Measurements from ENCODE around the gene DLGAP1.

Gene DLGAP1

DNA sequence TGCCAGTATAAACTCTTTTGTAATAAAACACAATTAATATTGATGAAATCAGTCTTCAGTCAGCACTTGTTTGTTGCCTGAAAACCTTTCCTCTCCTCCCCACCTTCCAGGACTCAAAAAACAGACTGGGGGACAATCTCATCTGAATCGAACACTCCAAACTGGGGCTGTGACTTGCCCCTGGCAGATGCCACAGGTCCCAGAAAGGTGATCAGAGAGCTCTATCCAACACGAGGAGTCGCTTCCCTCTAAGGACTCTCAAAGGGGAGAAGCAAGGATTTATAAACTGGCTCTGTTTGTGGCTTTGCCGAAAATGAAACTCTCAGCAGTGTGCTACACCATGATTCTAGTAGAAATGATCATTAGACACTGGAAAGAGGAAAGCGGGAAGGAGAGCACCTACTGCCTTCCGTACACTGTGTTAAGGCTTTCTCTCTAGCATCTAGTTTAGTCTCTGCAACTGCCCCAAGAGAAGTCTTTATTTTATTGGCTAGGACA lies 805.9 kb downstream of the DLGAP1 start:
- no peak for DNase-seq

DNA sequence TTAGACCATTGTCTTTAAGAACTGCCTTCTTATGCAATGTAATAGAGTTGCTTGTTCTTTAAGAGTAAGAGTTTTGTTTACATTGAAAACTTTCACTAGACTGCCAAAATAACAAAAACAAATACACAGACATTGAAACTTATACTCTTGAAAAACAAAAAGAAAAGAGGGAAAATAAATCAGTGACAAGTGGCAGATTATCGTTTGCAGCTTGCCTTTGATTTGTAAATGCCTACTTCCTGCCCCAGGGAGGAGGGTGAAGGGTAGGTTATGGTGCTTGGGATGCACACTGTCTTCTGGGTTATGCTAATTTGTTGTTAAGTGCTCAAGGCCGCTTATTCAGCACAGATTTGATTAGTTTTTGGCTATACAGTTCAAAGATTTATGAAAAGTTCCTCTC lies 806.5 kb downstream of the DLGAP1 start:
- DNase-seq: no peak

DNA sequence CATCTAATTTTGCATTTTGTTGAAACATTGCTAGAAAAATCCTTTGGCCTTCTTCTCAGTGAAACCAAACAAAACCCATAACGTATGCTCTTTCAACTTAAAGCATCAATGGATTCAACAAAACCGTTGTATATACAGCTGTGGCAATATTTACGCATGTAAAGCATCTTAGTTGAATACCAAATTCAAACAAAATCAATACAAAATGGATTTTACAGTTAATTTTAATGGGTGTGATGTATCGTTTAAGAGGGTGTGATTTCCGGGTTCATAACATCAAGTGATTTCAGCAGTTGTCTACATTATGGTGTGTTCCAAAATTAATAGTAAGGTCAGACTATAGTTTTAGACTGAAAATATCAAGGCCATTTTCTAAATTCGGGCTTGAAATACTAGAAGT lies 806.9 kb downstream of the DLGAP1 start:
- no peak for DNase-seq

DNA sequence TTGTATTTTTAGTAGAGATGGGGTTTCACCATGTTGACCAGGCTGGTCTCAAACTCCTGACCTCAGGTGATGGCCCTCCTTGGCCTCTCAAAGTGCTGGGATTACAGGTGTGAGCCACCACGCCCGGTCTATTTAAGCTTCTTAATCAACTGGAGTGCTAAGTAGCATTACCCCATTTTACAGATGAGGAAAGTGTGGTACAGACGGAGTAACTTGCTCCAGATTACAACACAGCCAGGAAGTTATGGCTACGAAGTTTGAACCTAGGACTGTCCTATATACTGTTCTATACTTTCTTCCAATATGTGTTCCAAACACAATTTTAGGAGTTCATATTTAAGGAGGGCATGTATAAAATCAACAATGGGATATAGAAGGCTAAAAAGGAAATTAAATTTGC lies 807.5 kb downstream of the DLGAP1 start:
- no peak for DNase-seq

DNA sequence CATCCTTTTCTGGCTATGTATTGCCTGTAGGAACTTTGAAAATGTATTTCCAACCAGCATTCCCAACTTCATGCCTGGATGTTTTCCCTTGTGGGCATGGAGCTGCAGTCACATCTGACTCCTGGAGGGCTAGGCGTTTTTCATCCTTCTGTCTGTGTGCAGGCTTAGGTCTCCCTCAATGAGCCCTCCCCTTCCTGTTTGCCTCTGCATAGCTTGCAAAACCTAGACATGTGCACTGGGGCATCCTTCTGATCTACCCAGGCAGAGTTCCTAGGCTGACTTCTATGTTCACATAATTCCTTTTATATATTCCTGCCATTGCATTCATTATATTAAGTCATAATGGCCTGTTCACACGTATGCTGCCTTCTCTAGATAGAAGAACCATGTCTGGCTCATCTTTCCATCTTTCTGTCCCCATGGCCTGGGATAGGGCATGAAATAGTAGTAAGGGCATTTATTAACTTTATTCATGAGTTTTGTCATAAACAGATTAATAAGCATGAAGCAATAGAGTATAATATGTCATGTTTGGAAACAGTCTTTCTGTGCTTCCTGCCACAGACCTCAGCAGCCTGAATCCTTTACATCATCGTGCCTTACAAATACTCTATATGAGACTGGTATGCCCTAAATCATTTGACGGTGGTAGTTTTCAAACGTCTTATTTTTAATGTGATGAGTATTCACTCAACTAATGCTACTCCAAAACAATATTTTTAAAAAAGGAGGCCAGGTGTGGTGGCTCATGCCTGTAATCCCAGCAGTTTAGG lies 809.5 kb downstream of the DLGAP1 start:
- no peak for DNase-seq

DNA sequence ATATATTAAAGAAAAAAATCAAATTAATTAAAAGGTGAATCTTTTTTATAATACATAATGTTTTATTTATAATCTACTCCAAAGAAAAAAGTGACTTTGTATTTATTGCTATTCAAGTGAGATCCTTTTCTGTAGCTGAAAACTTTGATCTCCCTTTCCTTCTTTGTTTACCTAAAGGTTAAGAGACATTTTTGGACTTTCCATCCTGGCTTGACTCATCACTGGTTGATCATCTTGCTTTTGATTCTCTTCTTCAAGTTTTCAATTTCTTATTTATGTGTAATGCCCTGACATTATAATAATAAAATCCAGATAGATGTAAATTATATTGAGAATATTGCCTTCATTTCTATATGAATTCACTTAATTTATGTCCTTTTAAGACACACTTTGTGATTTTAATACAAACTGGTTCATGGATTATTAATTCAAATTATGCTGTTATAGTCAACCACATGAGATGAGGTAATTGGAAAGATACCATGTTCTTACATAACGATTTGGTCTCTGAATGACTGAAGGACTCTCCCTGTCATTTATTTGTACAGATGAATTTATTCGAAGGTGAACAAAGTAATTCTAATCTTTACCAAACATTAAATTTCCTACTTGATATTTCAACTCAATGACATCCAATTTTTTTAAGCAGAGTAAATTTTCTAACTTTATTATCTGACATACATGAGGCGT lies 820.7 kb downstream of the DLGAP1 start:
- no peak for DNase-seq

DNA sequence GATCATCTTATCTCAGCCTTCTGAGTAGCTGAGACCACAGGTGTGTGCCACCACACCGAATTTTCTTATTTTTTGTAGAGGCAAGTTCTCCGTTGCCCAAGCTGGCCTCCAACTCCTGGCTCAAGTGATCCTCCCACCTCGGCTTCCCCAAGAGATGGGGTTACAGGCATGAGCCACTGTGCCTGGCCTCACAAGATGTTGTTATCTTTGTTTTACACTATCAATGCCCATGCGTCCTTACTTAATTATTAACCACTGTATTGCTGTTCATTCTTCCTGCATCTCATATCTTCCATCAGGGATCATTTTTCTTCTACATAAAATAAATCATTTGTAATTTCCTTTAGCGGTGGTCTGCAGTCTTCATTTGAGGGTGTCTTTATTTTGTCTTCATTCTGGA lies 823.2 kb downstream of the DLGAP1 start:
- no peak for DNase-seq

DNA sequence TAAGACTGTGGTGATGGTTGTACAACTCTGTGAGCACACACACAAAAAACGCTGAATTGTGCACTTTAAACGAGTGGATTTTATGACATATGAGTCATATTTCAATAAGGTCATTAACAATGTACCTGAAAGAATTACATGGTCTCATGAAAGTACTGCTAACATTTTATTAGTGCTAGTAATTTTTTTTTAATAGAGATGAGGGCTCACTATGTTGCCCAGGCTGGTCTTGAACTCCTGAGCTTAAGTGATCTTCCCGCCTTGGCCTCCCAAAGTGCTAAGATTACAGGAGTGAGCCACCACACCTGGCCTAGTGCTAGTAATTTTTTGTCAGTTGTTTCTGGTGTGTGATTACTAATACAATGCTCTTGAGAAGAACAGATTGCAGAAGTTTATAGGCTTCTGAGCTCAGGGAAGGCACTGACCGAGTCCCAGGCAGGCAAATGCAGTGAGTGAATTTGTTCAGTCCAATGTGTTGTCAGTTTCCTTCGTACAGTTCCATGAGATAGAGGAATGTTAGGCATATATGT lies 828.1 kb downstream of the DLGAP1 start:
- no peak for DNase-seq

DNA sequence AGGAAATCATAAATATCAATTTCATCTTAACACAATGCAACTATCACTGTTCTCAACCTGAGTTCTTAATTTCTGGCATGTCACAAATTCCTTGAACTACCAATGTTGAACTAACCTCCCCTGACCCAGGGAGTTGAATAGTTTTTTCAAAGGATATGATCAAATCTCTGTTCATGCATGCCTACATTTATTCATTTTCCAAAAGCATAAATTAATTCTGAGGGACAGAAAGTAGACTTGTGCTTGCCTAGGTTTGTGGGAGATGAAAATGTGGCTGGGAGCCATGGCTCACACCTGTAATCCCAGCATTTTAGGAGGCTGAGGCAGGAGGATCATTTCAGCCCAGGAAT lies 829.4 kb downstream of the DLGAP1 start:
- no peak for DNase-seq

DNA sequence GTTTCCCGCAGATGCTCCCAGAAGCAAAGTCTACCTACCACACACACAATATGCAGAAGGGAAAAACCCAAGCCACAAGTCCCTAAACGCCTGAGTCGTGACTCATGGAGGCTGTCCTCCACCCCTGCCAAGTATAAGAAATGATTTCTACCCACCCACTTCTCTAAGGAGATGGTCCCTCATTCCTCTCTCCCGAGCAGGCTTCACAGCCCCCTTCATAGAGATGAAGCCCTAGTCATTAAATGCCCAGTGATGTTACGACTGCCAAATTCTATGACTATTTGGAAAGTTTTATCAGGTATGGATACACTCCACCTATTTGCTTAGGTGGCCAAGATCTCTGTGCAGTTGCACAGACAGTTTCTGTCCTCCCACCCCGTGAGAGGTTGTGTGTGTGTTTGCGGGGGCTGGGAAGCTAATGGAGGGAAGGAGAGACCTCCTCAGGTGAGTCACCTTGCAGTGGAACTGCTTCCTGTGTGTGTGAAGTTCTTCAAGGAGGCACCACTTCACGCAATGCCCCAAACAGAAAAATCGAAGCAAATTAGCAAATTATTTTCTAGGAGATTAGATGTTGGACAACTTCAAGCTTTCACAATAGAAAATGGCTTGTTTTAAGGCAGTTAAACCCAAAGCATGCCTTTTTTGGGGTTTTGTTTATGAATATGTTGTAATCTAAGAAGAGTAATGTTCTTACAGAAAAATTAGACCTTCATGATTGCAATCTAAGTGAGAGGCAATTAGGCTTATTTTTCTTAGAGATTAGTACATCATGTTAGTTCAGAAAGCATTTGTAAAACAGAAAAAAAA lies 830.0 kb downstream of the DLGAP1 start:
- peak; percentile 41 for DNase-seq

DNA sequence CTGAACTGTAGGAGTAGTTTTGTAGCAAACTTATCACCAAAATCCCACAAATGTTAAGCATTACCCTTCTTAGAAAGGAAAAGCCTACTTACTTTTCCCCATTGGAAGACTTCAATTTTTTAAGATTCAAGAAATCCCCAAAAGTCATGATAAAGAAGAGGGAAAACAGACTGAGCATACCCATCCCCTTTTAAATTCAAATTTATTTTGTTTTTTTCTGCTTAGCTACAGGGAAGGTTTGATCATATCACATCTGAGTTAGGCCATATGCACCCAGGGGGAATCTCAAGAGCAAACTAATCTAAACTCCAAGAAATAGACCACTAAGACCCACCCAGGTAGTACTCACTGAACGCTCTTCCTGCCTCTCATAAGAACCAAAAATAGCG lies 830.6 kb downstream of the DLGAP1 start:
- DNase-seq: no peak

DNA sequence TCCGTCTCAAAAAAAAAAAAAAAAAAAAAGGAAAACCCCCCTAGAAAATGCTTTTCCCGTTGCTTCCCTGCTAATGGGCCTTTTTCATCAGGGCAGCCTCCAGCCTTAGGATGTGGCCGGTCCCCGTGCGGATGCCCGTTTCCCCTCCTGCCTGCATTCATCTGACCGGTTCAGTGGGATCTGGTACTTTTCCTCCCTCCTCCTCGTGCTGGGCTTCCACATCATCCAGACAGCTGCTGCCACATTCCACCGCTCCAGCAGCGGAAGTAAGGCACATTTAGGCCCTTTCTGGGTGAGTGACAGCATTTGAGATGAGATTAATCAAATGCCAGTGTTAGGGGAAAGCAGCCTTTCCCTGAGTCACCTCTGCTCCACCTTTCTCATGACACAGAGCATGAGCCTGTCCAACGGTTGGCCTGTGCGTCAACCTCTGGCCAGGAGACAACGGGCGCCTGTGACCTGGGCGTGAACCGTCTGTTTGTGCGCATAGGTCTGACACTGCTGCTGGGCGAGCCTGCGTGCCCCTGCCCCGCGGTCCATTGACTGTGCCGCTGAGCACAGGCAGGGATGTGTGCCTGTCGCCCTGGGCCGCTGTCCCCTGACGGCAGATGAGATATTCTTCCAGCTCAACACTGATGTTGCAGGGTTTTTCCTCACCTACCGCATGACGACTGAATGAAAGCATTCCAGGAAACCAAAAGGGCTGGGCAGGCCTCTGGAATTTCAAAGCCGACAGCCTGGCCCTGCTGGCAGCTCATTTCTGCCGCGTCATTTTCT lies 831.1 kb downstream of the DLGAP1 start:
- DNase-seq: no peak

DNA sequence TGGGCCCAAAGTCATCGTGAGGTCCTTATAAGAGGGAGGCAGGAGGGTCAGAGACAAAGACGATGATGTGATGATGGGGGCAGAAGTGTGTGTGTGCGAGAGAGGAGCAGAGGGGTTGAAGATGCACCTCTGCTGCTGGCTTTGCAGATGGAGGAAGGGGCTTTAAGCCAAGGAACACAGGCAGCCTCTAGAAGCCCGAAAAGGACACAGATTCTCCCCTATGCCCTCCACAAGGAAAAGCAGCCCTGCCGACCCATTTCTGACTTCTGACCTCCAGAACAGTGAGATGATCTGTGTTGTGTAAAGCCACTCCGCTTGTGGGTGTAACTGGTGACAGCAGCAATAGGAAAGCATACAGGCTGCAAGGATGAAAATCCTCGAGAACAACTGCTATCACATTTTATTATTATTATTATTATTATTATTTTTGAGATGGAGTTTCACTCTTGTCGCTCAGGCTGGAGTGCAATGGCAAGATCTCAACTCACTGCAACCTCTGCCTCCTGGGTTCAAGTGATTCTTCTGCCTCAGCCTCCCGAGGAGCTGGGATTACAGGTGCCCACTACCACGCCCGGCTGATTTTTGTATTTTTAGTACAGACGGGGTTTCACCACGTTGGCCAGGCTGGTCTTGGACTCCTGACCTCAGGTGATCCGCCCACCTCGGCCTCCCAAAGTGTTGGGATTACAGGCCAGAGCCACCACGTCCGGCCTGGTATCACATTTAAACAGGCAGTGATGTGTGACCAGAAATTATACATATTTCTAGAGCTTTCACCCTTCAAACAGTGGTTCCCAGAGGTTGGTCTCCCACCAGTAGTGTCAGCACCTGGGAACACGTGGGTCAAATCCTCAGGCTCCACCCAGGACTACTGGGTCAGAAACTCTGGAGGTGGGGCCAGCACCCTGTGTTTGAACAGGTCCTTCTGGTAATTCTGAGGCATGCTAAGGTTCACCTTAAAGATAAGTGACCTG lies 834.7 kb downstream of the DLGAP1 start:
- DNase-seq: no peak

DNA sequence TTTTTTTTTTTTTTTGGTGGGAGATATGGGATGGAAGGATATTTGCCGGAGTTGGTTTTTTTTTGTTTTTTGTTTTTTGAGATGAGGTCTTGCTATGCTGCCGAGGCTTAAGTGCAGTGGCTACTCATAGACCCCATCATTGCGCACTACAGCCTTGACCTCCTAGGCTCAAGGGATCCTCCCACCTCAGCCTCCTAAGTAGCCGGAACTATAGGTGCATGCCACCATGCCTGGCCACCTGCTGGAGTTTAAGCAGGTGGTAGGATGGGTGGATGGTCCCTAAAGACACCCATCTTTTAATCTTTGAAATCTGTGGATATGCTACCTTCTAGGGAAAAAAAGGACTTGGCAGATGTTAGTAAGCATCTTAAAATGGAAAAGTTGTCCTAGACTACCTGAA lies 835.4 kb downstream of the DLGAP1 start:
- no peak for DNase-seq

DNA sequence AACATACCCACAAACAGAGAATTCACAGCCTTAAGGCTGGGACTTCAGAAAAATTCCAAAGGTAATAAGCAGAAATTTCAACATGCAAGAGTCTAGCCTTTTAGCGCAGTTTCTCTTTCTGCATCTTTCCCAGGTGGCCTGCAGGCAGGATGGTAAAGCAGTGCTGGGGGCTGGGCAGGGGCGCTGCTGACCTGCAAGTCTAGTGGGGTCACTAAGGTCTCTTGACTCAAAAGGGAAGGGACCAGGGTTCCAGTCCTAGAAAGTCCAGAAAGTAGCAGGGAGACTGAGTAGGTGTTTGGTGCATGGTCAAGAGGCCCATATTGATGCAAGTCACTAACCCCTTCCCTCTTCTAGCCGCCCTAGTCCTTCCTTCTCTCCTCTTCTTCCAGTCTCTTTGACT lies 835.9 kb downstream of the DLGAP1 start:
- no peak for DNase-seq

DNA sequence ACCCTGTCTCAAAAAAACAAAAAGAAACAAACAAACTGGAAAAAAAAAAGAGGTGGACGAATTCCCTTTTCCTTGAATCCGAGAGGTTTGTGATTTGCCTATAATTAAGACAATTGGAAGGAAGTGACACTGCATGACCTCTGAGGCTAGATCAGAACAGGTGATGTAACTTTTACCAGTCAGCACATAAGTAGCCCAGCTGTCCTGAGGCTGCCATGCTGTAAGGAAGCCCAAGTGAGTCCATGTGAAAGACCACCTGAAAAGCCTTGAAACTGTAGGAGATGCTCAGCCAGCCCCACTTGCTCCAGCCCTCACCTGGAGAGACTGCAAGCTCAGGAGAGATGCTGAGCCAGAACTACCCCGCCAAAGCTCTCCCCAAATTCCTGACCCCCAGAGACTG lies 838.4 kb downstream of the DLGAP1 start:
- no peak for DNase-seq

DNA sequence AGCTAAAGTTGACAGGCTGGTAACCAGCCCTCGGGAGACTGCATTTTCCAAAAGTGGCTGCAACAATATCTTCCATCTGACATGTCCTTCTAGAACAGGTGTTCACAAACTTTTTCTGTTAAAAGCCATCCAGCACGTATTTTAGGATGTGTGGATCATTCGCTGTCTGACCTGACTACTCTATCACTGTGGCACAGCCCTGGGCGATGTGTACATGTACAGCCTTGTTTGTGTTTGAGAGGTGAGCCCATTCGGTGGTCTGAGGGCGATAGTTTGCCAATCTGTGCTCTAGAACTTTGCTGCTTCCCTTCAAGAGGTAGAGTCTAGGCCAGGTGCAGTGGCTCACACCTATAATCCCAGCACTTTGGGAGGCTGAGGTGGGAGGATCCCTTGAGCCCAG lies 839.0 kb downstream of the DLGAP1 start:
- no peak for DNase-seq

DNA sequence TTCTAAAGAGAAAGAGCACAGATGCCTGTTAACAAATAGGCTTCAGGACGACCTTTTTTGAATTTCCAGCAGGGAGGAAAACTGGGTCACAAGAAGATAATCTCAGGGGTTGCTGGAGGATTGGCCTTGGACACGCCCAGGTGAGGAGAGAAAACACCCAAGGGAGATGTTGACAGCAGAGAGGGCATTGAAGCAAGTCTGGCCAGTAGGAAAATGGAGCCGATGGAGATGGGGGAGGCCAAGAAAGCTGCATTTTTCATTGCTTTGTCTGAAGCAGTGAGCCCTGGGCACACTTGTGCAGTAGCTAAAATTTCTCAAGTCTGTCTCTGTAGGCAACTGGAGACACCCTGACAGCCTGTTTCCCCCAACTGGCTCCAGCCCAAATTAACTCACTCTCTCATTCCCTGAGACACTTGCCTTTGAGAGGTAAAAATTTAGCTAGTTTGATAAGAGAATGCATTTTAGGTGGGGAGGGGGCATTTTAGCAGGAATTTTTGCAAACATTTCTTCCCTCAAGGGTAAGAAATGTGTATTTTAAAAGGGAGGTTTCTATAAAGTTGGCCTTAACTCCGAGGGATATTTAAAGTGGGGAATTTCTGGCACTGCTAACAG lies 839.6 kb downstream of the DLGAP1 start:
- no peak for DNase-seq

DNA sequence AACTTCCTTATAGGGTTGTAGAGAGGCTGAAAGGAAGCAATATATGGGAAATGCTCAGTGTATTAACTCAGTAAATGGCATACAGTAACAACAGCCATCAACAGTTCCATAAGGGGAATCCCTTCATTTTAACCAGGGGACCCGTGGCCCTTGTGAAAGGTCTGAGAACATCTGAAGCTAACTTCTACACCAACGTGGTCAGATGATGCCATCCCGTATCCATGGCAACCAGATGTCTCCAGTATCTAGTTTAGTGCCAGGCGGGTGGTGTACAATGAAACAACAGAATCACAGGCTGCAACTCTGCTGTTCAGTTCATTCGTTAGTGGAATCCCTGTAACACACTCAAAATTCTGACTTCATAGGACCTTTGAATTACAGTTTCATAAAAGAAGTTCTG lies 842.8 kb downstream of the DLGAP1 start:
- no peak for DNase-seq

DNA sequence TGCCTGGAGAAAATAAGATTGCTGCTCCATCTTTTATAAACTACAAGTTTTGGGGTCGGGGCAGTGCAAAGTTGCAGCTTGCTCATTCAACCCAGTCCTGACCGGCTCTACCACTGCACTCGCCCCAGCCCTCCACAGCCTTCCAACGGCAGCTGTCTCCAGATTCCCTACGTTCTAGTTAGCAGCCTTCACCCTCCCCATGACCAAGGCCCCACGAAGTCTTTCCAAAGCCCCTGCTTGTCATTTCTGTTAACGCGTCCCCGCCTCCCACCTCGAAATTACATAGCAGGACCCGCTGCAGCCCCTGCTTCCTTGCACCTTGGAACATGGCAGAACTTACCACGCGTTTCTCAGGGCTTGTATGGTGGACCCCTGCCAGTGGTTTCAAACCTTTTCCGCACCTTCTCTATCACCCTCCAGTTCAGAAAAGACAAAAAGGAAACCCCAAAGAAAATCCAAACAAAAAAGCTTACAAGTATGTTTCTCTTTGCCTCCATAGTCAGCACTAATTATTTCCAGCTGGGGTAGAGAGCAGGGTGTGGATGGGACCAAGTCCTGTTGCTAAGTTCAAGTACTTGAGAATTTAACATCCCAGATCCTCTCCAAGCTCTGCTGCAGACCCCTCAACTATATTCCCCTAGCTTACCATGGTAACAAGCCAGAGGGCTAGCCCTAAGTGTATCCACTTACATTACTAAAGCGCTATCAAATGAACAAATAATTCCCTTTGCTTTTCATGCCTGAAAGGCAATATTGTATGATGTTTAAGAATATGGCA lies 843.6 kb downstream of the DLGAP1 start:
- no peak for DNase-seq

Measured in GDM1 (cell line).